ENCODE measurements around the gene SDHAF2.

SDHAF2 gene

DNA sequence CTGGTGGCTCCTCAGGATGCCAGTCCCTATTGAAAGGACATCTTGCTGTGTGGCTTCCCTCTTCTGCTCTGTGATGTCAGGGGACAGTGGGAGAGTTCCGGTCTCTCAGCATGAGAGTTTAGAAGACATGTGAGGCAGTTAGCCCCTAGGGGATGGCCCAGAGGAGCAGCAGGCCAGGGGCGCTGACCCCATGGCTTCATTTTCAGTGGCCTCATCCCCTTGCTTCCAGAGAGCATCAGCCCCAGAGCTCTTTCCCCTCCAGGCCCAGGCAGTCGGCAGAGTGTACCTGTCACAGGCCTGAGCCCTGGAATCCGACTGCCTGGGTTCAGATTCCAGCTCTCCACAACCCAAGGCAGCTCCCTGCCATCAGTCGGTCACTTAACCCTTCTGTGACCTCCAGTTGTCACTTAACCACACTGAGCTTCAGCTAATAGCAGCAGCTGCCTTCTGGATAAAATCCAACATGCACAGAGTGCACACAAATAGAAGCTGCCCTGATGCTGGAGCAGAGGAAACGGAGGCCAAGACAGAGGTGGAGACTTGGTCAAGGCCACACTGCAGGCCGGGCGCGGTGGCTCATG lies 64.5 kb downstream of the SDHAF2 start:
- Histone ChIP-seq H3K36me3 (ENCODE audit: insufficient read depth, low read length) (no peaks in the 10 kb centered on the region), H3K9me2 (ENCODE audit: low read depth, low read length) (no peaks in the 10 kb centered on the region), H4K20me1 (ENCODE audit: insufficient read depth, low read length) (no peaks in the 10 kb centered on the region), H3F3A (ENCODE audit: insufficient read depth, low read length) (no peaks in the 10 kb centered on the region), H3K79me2 (ENCODE audit: insufficient read depth, low read length) (no peaks in the 10 kb centered on the region), H3K4me1 (ENCODE audit: insufficient read depth, low read length, severe bottlenecking) (peaks cover 7% of the 10 kb centered on the region), H3K9me3 (ENCODE audit: low read length) (no peaks in the 10 kb centered on the region), H3K27me3 (ENCODE audit: insufficient read depth, low read length) (no peaks in the 10 kb centered on the region), H3K27ac (ENCODE audit: low read depth, low read length, poor library complexity, severe bottlenecking) (no peak overlapping the region), H3K4me2 (ENCODE audit: low read length) (no peak overlapping the region), H3K4me3 (ENCODE audit: low read depth, low read length, poor library complexity, severe bottlenecking) (no peak overlapping the region), H3K9ac (ENCODE audit: low read length) (no peak overlapping the region), H2AFZ (ENCODE audit: low read length) (no peak overlapping the region)
- TF ChIP-seq EZH2 (IDR thresholded peaks at IDR 0.05; ENCODE audit: borderline replicate concordance, low read length), result no peak
- TF ChIP-seq, protein P1, sequence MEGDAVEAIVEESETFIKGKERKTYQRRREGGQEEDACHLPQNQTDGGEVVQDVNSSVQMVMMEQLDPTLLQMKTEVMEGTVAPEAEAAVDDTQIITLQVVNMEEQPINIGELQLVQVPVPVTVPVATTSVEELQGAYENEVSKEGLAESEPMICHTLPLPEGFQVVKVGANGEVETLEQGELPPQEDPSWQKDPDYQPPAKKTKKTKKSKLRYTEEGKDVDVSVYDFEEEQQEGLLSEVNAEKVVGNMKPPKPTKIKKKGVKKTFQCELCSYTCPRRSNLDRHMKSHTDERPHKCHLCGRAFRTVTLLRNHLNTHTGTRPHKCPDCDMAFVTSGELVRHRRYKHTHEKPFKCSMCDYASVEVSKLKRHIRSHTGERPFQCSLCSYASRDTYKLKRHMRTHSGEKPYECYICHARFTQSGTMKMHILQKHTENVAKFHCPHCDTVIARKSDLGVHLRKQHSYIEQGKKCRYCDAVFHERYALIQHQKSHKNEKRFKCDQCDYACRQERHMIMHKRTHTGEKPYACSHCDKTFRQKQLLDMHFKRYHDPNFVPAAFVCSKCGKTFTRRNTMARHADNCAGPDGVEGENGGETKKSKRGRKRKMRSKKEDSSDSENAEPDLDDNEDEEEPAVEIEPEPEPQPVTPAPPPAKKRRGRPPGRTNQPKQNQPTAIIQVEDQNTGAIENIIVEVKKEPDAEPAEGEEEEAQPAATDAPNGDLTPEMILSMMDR (IDR thresholded peaks at IDR 0.05; ENCODE audit: low read length), result no peak

DNA sequence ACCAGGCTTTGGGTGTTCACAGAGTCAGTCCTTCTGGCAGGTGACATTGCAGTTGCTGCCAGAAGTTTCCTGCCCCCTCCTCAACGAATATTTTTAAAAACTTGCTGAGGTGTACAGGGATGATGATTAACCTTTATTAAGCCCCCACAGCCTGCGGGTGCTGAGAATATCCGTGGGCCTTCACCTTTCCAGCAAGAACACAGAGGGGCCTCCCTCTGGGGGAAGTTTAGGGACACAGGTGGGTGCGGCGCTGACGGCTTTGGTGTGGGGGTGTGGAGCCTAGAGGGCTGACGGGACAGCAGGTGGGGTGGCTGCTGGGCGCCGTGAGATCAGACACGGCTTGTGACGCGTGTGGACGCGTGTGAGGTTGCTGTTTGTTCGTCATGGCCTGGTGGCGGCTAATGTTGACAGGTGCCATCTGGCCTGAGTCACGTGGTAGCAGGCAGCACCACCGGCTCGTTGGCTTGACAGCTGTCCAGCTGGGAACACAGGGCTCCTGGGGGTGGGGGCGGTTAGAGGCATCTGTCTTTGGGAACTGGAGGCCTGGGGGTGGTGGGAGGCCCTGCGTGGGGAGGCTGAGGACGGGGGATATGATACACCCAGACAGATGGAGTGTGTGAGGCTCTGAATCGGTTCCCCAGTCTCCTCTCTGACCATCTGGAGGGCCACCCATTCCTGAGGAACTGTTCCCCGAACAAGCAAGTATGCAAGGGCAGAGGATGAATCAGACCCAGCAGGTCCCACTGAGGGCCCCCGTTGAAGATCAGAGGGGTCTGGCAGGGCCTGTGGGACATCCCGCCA lies 66.1 kb downstream of the SDHAF2 start:
- Histone ChIP-seq H3K4me1 (ENCODE audit: insufficient read depth, low read length, severe bottlenecking) (peaks cover 7% of the 10 kb centered on the region), H3K9me3 (ENCODE audit: low read length) (no peaks in the 10 kb centered on the region), H3K9me2 (ENCODE audit: low read depth, low read length) (no peaks in the 10 kb centered on the region), H3F3A (ENCODE audit: insufficient read depth, low read length) (no peaks in the 10 kb centered on the region), H2AFZ (ENCODE audit: low read length) (no peak overlapping the region), H3K79me2 (ENCODE audit: insufficient read depth, low read length) (no peaks in the 10 kb centered on the region), H3K4me2 (ENCODE audit: low read length) (no peak overlapping the region), H3K36me3 (ENCODE audit: insufficient read depth, low read length) (no peaks in the 10 kb centered on the region), H3K4me3 (ENCODE audit: low read depth, low read length, poor library complexity, severe bottlenecking) (no peak overlapping the region), H3K27ac (ENCODE audit: low read depth, low read length, poor library complexity, severe bottlenecking) (no peak overlapping the region), H3K9ac (ENCODE audit: low read length) (no peak overlapping the region), H4K20me1 (ENCODE audit: insufficient read depth, low read length) (no peaks in the 10 kb centered on the region), H3K27me3 (ENCODE audit: insufficient read depth, low read length) (no peaks in the 10 kb centered on the region)
- TF ChIP-seq, protein P1 (IDR thresholded peaks at IDR 0.05; ENCODE audit: low read length), result no peak
- no peak for TF ChIP-seq EZH2 (IDR thresholded peaks at IDR 0.05; ENCODE audit: borderline replicate concordance, low read length)
